NCI-H146 (cell line): ENCODE results near the gene MUC20.
"Not testable (repeated sequence)": the region's sequence is repeated elsewhere in the genome, so short reads cannot be mapped to it uniquely, and the experiment has no call there.

Experiments
- DNase-seq: peaks from one replicate; lab custom pipeline; 2025; lab: John Stamatoyannopoulos, UW

Gene MUC20

DNA sequence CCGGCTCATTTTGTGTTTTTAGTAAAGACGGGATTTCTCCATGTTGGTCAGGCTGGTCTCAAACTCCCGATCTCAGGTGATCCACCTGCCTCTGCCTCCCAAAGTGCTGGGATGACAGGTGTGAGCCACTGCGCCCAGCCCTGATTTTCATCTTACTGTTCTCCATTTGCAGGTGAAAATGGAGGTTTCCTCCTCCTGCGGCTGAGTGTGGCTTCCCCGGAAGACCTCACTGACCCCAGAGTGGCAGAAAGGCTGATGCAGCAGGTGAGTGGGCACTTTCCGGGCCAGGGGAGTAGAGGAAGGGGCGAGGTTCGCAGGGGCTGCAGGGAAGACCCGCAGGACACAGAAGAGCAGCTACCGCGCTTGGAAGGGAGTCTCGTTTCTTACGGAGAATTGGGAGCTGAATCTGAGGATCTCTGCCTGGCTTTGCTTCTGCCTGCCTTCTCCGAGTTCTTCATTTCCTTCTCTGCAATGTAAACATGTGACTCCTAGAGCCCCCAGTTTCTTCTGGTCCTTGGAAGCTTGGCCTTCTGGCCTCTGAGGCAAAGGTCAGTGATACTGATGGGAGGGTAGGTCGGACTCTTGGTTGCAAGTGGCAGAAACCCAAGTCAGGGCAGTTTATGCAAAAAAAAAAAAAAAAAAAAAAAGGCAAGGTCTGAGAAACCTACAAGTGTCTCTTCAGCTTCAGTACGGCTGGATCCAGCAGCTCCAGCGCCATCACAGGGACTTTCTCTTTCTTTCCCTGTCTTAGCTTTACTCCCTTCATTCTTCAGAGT lies 8.9 kb downstream of the MUC20 start:
- no peak for DNase-seq

GRCh38 chr3:195731356-195731905 lies 10.7 kb downstream of the MUC20 start:
- no peak for DNase-seq

DNA sequence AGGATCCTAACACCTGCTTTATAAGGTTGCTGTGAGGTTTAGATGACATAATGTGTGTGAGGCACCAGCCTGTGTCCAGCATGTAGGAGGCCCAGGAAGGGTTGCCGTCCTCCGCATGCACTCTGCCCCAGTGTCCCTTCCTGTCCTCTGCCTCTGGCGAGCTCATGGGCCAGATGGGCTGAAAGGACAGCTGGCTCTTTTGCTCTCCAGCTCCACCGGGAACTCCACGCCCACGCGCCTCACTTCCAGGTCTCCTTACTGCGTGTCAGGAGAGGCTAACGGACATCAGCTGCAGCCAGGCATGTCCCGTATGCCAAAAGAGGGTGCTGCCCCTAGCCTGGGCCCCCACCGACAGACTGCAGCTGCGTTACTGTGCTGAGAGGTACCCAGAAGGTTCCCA lies 12.2 kb downstream of the MUC20 start:
- DNase-seq, result no peak

GRCh38 chr3:195735036-195735695 lies 14.4 kb downstream of the MUC20 start:
- DNase-seq, result no peak

DNA sequence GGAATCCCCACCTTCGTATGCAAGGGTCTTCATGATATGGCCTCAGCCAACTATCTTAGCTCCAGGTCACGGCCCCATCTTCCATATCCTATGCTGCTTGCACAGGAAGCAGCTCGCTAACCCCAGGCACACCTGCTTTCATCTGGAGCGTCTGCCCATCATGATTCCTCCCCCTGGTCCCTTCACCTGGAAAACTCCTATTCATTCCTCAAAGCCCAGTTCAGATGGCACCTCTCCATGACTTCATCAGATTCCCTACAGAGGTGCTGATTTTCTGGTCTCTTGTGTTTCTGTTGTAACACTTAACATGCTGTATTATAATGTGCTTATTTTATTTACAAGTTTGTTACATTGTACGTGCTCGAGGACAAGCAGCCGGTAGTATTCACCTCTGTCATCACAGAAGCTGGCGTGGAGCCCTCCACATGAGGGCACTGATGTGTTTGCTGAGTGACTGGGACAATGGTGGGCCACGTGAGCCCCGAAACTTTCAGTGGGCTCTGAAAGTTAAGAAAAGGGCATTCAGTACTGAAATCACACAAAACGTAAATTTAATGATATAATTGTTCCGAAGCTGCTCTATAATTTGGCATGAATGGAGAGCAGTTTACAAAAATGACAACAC lies 16.2 kb downstream of the MUC20 start:
- DNase-seq, result no peak

GRCh38 chr3:195737782-195738181 lies 17.0 kb downstream of the MUC20 start:
- not testable (repeated sequence) for DNase-seq

DNA sequence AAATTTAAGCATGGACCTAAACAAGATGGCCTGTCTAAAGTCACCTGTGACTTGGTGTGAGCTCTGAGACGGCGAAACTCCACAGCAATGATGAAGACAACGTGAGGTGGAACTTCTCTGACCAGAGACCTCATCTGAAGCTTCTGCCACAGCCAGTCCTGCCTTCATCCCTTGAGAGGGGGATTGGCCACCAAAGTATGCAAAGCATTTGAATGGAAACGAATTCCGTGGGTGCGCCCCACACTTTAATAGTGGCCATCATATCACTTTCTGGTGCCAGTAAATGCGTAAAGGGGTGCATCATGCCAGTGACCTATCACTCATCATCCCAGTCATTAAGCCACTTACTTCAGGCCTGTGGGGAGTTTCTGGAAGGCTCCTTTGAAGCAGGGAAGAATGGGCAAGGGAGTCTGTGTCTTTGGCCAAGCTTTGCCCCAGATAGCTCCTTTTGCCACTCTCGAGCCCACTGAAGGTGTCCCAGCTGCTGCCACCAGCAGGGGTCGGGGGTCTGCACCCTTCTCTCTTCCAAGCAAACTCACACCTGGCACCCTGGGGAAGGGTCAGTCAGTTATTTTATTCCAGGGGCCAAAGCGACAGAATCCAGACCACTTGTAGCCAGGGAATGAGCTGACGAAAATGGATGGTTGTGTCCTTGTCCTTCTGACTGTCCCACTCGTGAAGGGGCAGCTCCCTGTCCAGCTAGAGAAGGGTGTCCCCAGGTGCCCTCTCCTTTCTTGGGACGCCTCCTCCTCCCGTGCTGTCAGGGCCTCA lies 17.7 kb downstream of the MUC20 start:
- DNase-seq, result no peak

DNA sequence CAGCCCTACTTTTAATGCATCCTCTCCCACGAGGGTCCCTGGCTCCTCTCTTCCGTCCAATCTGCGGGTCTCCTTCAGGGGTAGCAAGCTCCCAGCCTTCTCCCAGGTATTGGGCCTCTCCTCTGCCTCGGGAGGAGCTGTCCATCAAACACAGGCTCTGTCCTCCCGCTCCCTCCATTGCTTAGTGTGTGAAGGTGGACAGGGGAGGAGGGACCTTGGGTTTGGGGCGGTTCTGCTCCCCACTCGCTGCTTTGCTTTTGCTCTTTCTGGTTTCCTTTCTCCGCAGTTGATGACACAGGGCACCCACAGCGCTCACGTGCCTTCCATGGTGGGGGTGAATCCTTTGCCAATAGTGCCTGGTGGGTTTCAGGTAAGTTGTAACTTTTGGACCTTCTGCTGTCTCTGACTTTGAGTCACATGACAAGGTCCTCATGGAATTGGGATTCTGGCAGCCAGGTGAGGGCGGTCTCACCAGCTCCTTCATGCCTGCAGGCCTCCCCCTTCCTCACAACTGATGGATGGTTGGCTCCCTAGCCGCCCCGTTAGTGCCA lies 18.9 kb downstream of the MUC20 start:
- DNase-seq, result no peak

GRCh38 chr3:195744437-195744836 lies 23.7 kb downstream of the MUC20 start:
- DNase-seq, result no peak

DNA sequence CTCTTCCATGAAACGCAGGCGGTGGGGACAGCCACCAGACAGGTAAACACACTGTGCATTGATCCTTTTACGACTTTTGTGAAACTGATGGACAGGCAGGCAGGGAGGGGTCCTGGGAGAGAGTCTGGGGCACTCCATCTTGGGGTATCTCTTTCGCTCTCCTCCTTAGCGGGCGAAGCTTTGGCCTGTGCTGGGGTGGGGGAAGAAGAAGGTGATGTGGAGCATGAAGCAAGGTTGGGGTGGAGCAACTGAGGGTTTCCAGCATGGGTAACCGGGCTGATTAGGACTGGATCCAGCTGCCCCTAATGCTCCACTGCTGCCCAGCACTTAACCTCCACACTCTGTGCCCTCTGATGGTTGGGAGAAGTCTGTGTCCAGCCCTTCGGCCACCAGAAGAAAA lies 25.6 kb downstream of the MUC20 start:
- no peak for DNase-seq

DNA sequence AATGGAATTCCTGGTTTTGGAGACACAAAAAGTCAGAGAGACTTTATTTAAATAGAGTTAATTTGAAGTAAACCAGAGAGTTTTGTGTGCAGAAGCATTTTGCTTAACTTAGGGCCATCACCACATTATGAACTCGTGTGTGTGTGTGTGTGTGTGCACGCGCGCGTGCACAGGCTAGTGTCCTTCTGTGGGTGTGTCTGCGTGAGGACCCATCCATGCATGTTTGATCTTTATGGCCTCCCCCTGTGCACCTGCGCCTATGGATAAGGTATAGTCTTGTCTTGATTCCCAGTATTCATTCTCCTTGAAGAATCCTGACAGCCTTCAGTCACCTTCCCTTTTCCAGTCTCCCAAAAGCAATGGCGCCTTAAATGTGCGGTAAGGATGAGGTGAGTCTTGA lies 26.0 kb downstream of the MUC20 start:
- DNase-seq, result no peak

DNA sequence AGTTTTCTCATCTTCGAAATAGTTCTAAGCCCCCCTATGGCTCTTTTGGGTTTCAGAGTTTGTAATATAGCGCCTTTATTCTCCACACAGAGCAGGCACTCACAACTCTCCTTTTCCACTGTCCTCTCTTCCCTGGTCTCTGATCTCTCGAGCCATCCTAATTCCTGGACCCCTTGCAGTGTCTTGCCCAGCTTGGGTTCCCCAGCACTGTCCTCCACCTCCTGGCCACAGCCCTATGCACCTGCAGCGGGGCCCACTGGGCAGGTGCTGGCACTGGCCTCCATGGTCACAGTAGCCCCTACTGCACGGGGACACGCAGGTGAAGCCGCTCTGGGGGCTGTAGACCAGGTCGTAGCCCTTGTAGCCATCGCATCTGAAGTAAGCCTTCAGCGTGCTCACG lies 27.9 kb downstream of the MUC20 start:
- no peak for DNase-seq

DNA sequence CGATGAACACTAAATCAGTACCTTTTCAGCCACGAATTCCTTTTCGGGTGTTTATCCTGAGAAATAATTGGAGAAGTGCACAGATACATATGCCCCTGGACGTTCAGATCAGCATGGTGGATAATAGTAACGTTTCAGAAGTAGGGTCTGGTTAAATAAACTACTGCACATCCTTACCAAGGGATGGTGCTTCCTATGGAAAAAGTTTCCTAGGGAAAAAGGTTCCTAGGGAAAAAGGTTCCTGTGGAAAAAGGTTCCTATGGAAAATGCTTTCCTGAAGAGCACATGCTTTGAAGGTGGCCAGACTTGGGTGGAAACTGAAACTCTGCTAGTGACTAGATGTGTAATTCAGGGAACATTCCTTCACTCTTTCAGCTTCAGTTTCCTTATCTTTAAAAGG lies 28.3 kb downstream of the MUC20 start:
- not testable (repeated sequence) for DNase-seq

DNA sequence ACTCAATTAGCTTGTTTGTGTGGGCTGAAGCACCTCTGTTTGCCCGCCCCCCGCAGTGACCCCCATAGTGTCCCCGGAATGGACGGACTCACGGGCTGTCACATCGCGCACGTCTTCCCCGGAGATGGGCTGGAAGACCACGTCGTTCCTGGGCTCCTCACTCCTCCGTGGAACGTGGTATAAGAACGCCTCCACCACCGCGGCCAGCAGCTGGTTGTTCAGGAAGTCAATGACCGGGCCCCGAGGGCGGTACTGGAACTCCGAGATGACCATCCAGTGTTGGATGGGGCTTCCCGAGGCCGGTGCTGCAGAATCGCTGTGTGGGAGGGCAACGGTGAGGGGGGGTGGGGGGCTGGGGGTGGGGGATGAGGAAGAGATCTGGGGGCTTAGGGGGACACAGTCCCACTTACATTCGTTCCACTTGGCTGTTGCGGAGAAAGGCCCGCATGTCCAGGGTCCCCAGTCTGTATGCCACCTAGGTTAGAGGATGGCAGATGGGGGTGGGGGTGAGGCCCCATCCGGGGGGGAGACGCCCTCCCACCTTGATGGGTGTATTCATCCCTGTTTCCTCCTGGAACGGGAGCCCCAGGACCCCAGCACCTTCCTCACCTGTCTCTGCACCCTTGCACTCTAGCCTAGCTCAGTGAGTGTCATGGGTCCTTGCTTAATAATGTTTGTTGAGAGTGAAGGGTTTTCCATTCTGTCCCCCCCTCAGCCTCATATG lies 30.2 kb downstream of the MUC20 start:
- DNase-seq, result peak; percentile 20

GRCh38 chr3:195751560-195751959 lies 30.8 kb downstream of the MUC20 start:
- DNase-seq, result peak; percentile 96

DNA sequence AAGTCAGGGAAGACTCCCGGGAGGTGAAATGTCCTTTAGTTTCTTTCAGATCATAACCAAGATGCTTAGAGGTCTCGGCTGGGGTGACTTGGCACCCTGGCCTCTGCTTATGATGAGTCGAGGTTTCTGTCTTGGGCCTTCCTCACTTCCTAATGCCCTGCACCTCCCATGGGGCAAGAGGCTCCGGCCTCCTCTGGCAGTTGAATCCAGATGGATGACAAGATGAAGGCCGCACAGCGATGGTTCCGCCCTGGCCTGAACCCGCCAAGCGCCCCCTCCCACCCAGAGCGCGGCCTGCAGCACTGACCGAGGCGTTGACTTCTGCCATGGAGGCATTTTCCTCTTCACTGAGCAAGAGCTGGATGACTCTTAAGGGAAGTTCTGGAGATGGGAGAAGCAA lies 31.3 kb downstream of the MUC20 start:
- DNase-seq, result peak; percentile 42

DNA sequence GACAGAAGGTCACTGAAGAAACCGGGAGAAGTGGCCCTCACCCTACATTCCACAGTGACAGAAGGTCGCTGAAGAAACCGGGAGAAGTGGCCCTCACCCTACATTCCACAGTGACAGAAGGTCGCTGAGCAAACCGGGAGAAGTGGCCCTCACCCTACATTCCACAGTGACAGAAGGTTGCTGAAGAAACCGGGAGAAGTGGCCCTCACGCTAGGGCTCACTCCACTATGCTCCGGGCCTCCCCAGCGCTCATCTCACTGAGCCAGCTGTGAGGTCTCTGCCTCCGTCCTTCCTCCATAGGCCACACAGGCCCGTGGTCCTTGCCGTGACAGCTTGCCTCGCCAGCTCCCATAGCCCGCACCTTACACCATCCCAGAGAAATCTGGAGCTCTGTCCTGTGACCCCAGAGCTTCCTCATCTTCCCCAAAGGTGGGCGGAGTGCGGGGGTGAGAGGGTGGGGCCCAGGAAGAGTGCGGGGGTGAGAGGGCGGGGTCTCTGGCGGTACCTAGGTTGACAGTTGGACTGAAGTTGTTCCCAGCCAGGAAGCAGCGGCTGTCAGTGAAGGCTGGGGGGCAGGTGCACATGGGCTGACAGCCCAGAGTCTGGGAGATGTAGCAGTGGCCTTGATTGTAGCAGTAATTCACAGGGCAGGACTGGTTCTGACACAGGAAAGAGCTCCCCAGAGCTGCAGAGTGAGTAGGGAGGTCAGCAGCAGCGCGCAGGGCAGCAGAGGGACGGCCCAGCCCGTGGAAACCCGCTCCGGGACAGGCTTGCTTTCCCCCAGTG lies 32.0 kb downstream of the MUC20 start:
- DNase-seq, result peak; percentile 18

DNA sequence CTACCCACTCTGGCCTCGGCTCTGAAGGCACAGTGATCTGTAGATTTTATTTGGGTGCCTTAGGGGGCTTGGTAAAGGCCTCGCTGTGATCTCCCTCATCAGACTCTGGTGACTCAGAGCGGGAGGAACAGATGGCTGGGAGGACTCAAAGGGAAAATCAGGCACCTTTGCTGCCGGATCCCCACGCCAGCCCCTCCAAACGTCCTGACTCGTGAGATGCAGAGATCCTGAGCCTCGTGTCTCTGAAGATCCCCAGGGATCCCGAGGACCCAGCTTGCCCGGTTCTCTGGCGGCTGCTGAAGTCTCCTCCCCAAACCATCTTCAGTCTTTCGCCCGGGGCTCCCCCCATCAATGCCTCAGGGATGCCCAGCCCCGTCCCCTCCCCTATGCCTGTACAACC lies 32.8 kb downstream of the MUC20 start:
- DNase-seq, result no peak

- DNase-seq, result no peak
These were observed 33.4 kb downstream of the MUC20 start for GRCh38 chr3:195754141-195754540.

DNA sequence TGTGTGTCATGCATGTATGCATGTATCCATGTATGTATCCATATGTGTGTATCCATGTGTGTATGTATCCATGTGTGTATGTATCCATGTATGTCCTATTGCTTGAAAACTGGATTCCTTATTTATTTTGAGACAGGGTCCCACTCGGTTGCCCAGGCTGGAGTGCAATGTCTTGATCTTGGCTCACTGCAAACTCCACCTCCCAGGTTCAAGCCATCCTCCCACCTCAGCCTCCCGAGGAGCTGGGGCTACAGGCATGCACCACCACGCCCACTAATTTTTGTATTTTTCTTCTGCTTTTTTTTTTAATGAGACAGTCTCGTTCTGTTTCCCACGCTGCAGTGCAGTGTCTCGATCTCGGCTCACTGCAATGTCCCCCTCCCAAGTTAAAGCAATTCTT lies 34.1 kb downstream of the MUC20 start:
- DNase-seq, result no peak
